Endothelial cell of umbilical vein (primary cell): ENCODE measurements around the gene ARMS2. TPM values are rescaled to one million over a fixed set of nuclear protein-coding genes. Genes with fewer than 3 reads are reported as not detected.
A peak's percentile ranks its signal among the peaks of the same experiment; 100 is the strongest.

Experiments used
- BruUV-seq: library from RNA; stranded (reverse); fragments of 400-500 nt; replicated peaks from 2 replicates; lab custom pipeline; 2021; lab: Mats Ljungman, UMichigan
- CTCF ChIA-PET: fragments of 300-600, 350-600 bp; sonication (Branson Sonifier 250); formaldehyde crosslinking; loops from one replicate; lab custom pipeline; 2021; ENCODE audit warnings: antibody characterized with exemption, inconsistent platforms; lab: Charles Lee
- POLR2A ChIA-PET: fragments of 300-600, 350-600 bp; sonication (Branson Sonifier 250); formaldehyde crosslinking; loops from one replicate; lab custom pipeline; 2021; ENCODE audit warnings: antibody characterized with exemption, inconsistent platforms; lab: Charles Lee
- DNase-seq: peaks from one replicate; pipeline ENCODE4 v3.0.0-alpha.2; 2011; ENCODE audit warnings: low read depth, low spot score
- FAIRE-seq: peaks from 2 replicates; lab custom pipeline; 2011; peaks lifted over from hg19 to GRCh38; lab: Jason Lieb, UNC
- H2AFZ ChIP-seq: 2 replicates; pipeline ENCODE4 v1.6.0; 2012; ENCODE audit warnings: low read depth, low read length, control low read depth, inconsistent platforms
- H3K27ac ChIP-seq: 2 replicates; pipeline ENCODE4 v1.5.1; 2011; ENCODE audit warnings: low read depth, mild to moderate bottlenecking, control low read depth, low read length, moderate library complexity; ENCODE audit not compliant: insufficient read depth
- H3K27me3 ChIP-seq, 2 experiments: 2 replicates each; pipeline versions ENCODE4 v1.6.0 to v1.6.1; 2011; ENCODE audit warnings: low read length in 2 of 2, mixed read lengths in 1 of 2; ENCODE audit not compliant: control insufficient read depth in 2 of 2, insufficient read depth in 2 of 2
- H3K36me3 ChIP-seq, 2 experiments: 2 replicates in 1 of 2; 3 replicates in 1 of 2; pipeline ENCODE4 v1.5.1; 2011; ENCODE audit warnings: low read length in 2 of 2, mild to moderate bottlenecking in 1 of 2, moderate library complexity in 1 of 2; ENCODE audit not compliant: control insufficient read depth in 2 of 2, insufficient read depth in 2 of 2; ENCODE audit errors: extremely low read depth in 1 of 2
- H3K4me1 ChIP-seq: 3 replicates; pipeline ENCODE4 v1.5.1; 2011; ENCODE audit warnings: mild to moderate bottlenecking, low read length; ENCODE audit not compliant: control insufficient read depth, insufficient read depth; ENCODE audit errors: extremely low read depth
- H3K4me2 ChIP-seq: 2 replicates; pipeline ENCODE4 v1.6.1; 2011; ENCODE audit warnings: low read length, control low read depth, mixed read lengths; ENCODE audit not compliant: insufficient read depth
- H3K4me3 ChIP-seq, 3 experiments: fragments of 200-600 bp in 1 of 3; sonication (generic), shearing (Covaris generic) in 1 of 3; replicated peaks in 1 of 3; 2 replicates each; pipeline ENCODE4 v1.5.1; 2011 to 2016; ENCODE audit warnings: control low read depth in 3 of 3, low read length in 3 of 3, mild to moderate bottlenecking in 2 of 3, inconsistent platforms in 1 of 3, low read depth in 1 of 3, moderate library complexity in 1 of 3; ENCODE audit not compliant: insufficient read depth in 1 of 3
- H3K79me2 ChIP-seq: 2 replicates; pipeline ENCODE4 v1.6.0; 2012; ENCODE audit warnings: low read length, inconsistent platforms; ENCODE audit not compliant: control insufficient read depth, insufficient read depth
- H3K9ac ChIP-seq: replicated peaks from 2 replicates; pipeline ENCODE3; 2011; ENCODE audit warnings: low read length, control low read depth; ENCODE audit not compliant: insufficient read depth; ENCODE audit errors: extremely low read depth
- H3K9me1 ChIP-seq: replicated peaks from 3 replicates; pipeline ENCODE4 v1.6.0; 2011; ENCODE audit warnings: mild to moderate bottlenecking, low read length; ENCODE audit not compliant: control insufficient read depth, insufficient read depth; ENCODE audit errors: extremely low read depth
- H3K9me3 ChIP-seq: replicated peaks from 2 replicates; pipeline ENCODE4 v1.5.1; 2012; ENCODE audit warnings: low read length, inconsistent platforms; ENCODE audit not compliant: control insufficient read depth, insufficient read depth
- H4K20me1 ChIP-seq: replicated peaks from 2 replicates; pipeline ENCODE3; 2011; ENCODE audit warnings: mild to moderate bottlenecking, low read length; ENCODE audit not compliant: control insufficient read depth, insufficient read depth; ENCODE audit errors: extremely low read depth
- CTCF ChIP-seq, 2 donors: IDR thresholded peaks; 1 replicate in 1 of 2; 2 replicates in 1 of 2; pipeline ENCODE4 v1.5.1; 2011; ENCODE audit warnings: low read length in 2 of 2, mild to moderate bottlenecking in 2 of 2, moderate library complexity in 2 of 2, control low read depth in 1 of 2, inconsistent platforms in 1 of 2, low read depth in 1 of 2; ENCODE audit not compliant: insufficient read depth in 1 of 2; ENCODE audit errors: extremely low read depth in 1 of 2
- EZH2 ChIP-seq: IDR thresholded peaks from 2 replicates; pipeline ENCODE4 v1.6.1; 2012; ENCODE audit warnings: borderline replicate concordance, low read depth, mild to moderate bottlenecking, moderate library complexity, low read length, inconsistent platforms; ENCODE audit not compliant: severe bottlenecking
- FOS ChIP-seq: IDR thresholded peaks from 2 replicates; pipeline ENCODE4 v1.6.1; 2011; ENCODE audit warnings: mild to moderate bottlenecking, low read length, moderate library complexity, borderline replicate concordance; ENCODE audit not compliant: insufficient read depth
- GATA2 ChIP-seq: IDR thresholded peaks from 2 replicates; pipeline ENCODE4 v1.7.0; 2011; ENCODE audit warnings: low read depth, mild to moderate bottlenecking, moderate library complexity, mixed read lengths, low read length; ENCODE audit not compliant: insufficient read length, insufficient read depth
- JUN ChIP-seq: IDR thresholded peaks from 2 replicates; pipeline ENCODE4 v1.6.1; 2011; ENCODE audit warnings: borderline replicate concordance, low read depth; ENCODE audit not compliant: insufficient read length, insufficient read depth
- MYC ChIP-seq: IDR thresholded peaks from one replicate; pipeline ENCODE4 v1.6.1; 2011; ENCODE audit warnings: mild to moderate bottlenecking, low read depth, low read length
- POLR2A ChIP-seq: IDR thresholded peaks from 2 replicates; pipeline ENCODE4 v1.6.1; 2012; ENCODE audit warnings: low read depth, mild to moderate bottlenecking, control low read depth, low read length
- POLR2AphosphoS5 ChIP-seq: IDR thresholded peaks from 2 replicates; pipeline ENCODE4 v1.6.1; 2012; ENCODE audit warnings: low read depth, mild to moderate bottlenecking, control low read depth, low read length, moderate library complexity; ENCODE audit not compliant: insufficient read depth
- dilution Hi-C: fragments of 300-500 bp; cut with MboI; formaldehyde crosslinking; loops from one replicate; pipeline ENCODE4 v1.15.0; 2019; ENCODE audit warnings: low sequenced_read_pairs; ENCODE audit not compliant: extremely low pct_ligation_motif_present
- intact Hi-C: fragments of 100-400 bp; cut with micrococcal nuclease; formaldehyde crosslinking; loops from one replicate; pipeline ENCODE4 v1.10.0; 2022
- polyA plus RNA-seq, 4 experiments: library from polyadenylated mRNA; depleted of rRNA in 3 of 4; stranded (reverse) in 3 of 4; unstranded in 1 of 4; fragments of >200 nt; gene quantifications; 2 replicates each; pipeline versions ENCODE4 v1.2.1 to v1.2.3, GENCODE V29; 2011 to 2012; ENCODE audit warnings: missing spikeins in 1 of 4
- total RNA-seq: library from RNA; stranded (reverse); gene quantifications from 2 replicates; pipeline ENCODE4 v1.2.3, GENCODE V29; 2021
- TF ChIP-seq, protein P1 (sequence below): IDR thresholded peaks from 2 replicates; pipeline ENCODE4 v1.6.1; 2011; ENCODE audit not compliant: insufficient read depth, insufficient read length

Gene ARMS2
- total and polyA plus RNA-seq, 2 donors (not counting 3 experiments of a cell fraction or from before 2014, with no cell fraction given) = not detected

GRCh38 chr10:122421742-122422141 lies 32.7 kb upstream of the ARMS2 start:
- Histone ChIP-seq H3K79me2 (no peaks in the 10 kb centered on the region), H3K27ac (no peak overlapping the region), H3K9me1 (no peaks in the 10 kb centered on the region), H3K36me3 (peaks cover 2 to 15% of the 10 kb centered on the region in 2 experiments), H3K4me3 (no peak overlapping the region), H4K20me1 (no peaks in the 10 kb centered on the region), H3K9ac (no peak overlapping the region), H3K4me2 (no peak overlapping the region), H3K27me3 (no peaks in the 10 kb centered on the region), H3K4me1 (no peaks in the 10 kb centered on the region), H2AFZ (no peak overlapping the region), H3K9me3 (no peaks in the 10 kb centered on the region)
- dilution Hi-C loops (no loop called here), intact Hi-C loops (no loop called here)
- DNase-seq (peak; percentile 38), FAIRE-seq (no peak)
- CTCF ChIA-PET = interaction anchor here (0.8 to 2.1 kb wide), 5 partner anchors 13 to 688 kb away, joined by 3 to 6 read pairs (median 4); no protein-coding TSS in a partner anchor
- no peak for TF ChIP-seq POLR2A
- TF ChIP-seq CTCF (IDR thresholded peaks at IDR 0.05; ENCODE audit: extremely low read depth in 1 of 2, insufficient read depth in 1 of 2, low read depth in 1 of 2, low read length in 2 of 2) = no peak
- TF ChIP-seq, protein P1, sequence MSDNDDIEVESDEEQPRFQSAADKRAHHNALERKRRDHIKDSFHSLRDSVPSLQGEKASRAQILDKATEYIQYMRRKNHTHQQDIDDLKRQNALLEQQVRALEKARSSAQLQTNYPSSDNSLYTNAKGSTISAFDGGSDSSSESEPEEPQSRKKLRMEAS = no peak
- TF ChIP-seq POLR2AphosphoS5 = no peak
- no peak for TF ChIP-seq EZH2
- no peak for TF ChIP-seq FOS
- no peak for TF ChIP-seq GATA2
- no peak for TF ChIP-seq JUN
- TF ChIP-seq MYC = no peak
- BruUV-seq = no TSS peak
- POLR2A ChIA-PET = no interaction called here
